Neuronal stem cell (in vitro differentiated cells): ENCODE data around the gene ANKRD33B.

Experiments
- DNase-seq: peaks from one replicate; pipeline ENCODE4 v3.0.0-alpha.2; 2013; ENCODE audit warnings: low spot score
- H2AFZ ChIP-seq: one replicate; pipeline ENCODE4 v1.6.1; 2013; ENCODE audit warnings: mild to moderate bottlenecking, low read length, inconsistent platforms
- H2AK5ac ChIP-seq: 2 replicates; pipeline ENCODE4 v1.6.1; 2013; ENCODE audit warnings: low read depth, mild to moderate bottlenecking, inconsistent platforms, low read length, moderate library complexity, mixed read lengths
- H2BK120ac ChIP-seq: 2 replicates; pipeline ENCODE4 v1.6.1; 2013; ENCODE audit warnings: low read depth, mild to moderate bottlenecking, inconsistent platforms, low read length, moderate library complexity, mixed read lengths
- H2BK12ac ChIP-seq: one replicate; pipeline ENCODE4 v1.6.1; 2013; ENCODE audit warnings: low read length, inconsistent platforms
- H2BK15ac ChIP-seq: 2 replicates; pipeline ENCODE4 v1.6.1; 2013; ENCODE audit warnings: mild to moderate bottlenecking, low read length, inconsistent platforms, mixed read lengths
- H2BK5ac ChIP-seq: one replicate; pipeline ENCODE4 v1.6.1; 2013; ENCODE audit warnings: inconsistent platforms, mild to moderate bottlenecking, low read length, moderate library complexity
- H3K14ac ChIP-seq: one replicate; pipeline ENCODE4 v1.6.1; 2013; ENCODE audit warnings: low read length, inconsistent platforms
- H3K18ac ChIP-seq: 2 replicates; pipeline ENCODE4 v1.6.1; 2013; ENCODE audit warnings: low read length, inconsistent platforms
- H3K23ac ChIP-seq: 2 replicates; pipeline ENCODE4 v1.6.1; 2013; ENCODE audit warnings: low read depth, mild to moderate bottlenecking, mixed read lengths, low read length, inconsistent platforms; ENCODE audit not compliant: poor library complexity
- H3K27ac ChIP-seq: replicated peaks from 3 replicates; pipeline ENCODE4 v1.5.1; 2013; ENCODE audit warnings: low read length, inconsistent platforms
- H3K27me3 ChIP-seq, 3 experiments: 2 replicates each; pipeline ENCODE4 v1.6.1; 2013; ENCODE audit warnings: low read length in 3 of 3, mild to moderate bottlenecking in 2 of 3, inconsistent platforms in 1 of 3, low read depth in 1 of 3, mixed read lengths in 1 of 3, moderate library complexity in 1 of 3; ENCODE audit not compliant: control insufficient read depth in 3 of 3, insufficient read depth in 3 of 3
- H3K36me3 ChIP-seq, 2 donors: replicated peaks in 1 of 2; 2 replicates each; pipeline ENCODE4 v1.6.1; 2013; ENCODE audit warnings: low read length in 2 of 2; ENCODE audit not compliant: control insufficient read depth in 2 of 2, insufficient read depth in 2 of 2
- H3K4ac ChIP-seq: 2 replicates; pipeline ENCODE4 v1.6.1; 2013; ENCODE audit warnings: inconsistent platforms, mild to moderate bottlenecking, low read length, moderate library complexity
- H3K4me1 ChIP-seq, 2 donors: 1 replicate in 1 of 2; 2 replicates in 1 of 2; pipeline ENCODE4 v1.6.1; 2013; ENCODE audit warnings: low read length in 2 of 2, low read depth in 1 of 2; ENCODE audit not compliant: control insufficient read depth in 2 of 2, insufficient read depth in 1 of 2
- H3K4me2 ChIP-seq: one replicate; pipeline ENCODE4 v1.6.1; 2013; ENCODE audit warnings: mild to moderate bottlenecking, low read length, inconsistent platforms; ENCODE audit not compliant: insufficient read depth, poor library complexity, severe bottlenecking
- H3K4me3 ChIP-seq, 2 donors: 2 replicates each; pipeline ENCODE4 v1.5.1; 2013; ENCODE audit warnings: low read length in 2 of 2, mild to moderate bottlenecking in 2 of 2, inconsistent platforms in 1 of 2, moderate library complexity in 1 of 2
- H3K79me1 ChIP-seq: one replicate; pipeline ENCODE4 v1.6.1; 2013; ENCODE audit warnings: low read depth, mild to moderate bottlenecking, inconsistent platforms, low read length, moderate library complexity
- H3K9ac ChIP-seq: one replicate; pipeline ENCODE4 v1.6.1; 2013; ENCODE audit warnings: mild to moderate bottlenecking, low read depth, low read length, inconsistent platforms; ENCODE audit not compliant: poor library complexity
- H3K9me3 ChIP-seq, 2 donors: replicated peaks in 1 of 2; 2 replicates each; pipeline versions ENCODE3 to v1.6.1; 2013; ENCODE audit warnings: low read length in 2 of 2, mild to moderate bottlenecking in 2 of 2, inconsistent platforms in 1 of 2, low read depth in 1 of 2, mixed read lengths in 1 of 2, moderate library complexity in 1 of 2; ENCODE audit not compliant: control insufficient read depth in 2 of 2, insufficient read depth in 1 of 2
- H4K8ac ChIP-seq: one replicate; pipeline ENCODE4 v1.6.1; 2013; ENCODE audit warnings: low read depth, mild to moderate bottlenecking, inconsistent platforms, low read length, moderate library complexity
- H4K91ac ChIP-seq: one replicate; pipeline ENCODE4 v1.6.1; 2013; ENCODE audit warnings: low read length, low read depth, mild to moderate bottlenecking, inconsistent platforms; ENCODE audit not compliant: poor library complexity
- WGBS, 2 donors: extraction: QIAGEN DNeasy Blood & Tissue Kit; methylation state at CpG; one replicate each; pipeline ENCODE4 v1.1.7; 2013; ENCODE audit warnings: missing lambda C conversion rate in 2 of 2, mixed read lengths in 1 of 2; ENCODE audit not compliant: insufficient read length in 2 of 2, insufficient replicate concordance in 1 of 2; ENCODE audit errors: extremely low coverage in 2 of 2; 5-methylcytosine and 5-hydroxymethylcytosine counted together

Gene ANKRD33B

GRCh38 chr5:10680876-10681481 is 117.1 kb downstream of the ANKRD33B start:
- no peak for DNase-seq
- no peak overlapping the region for H2BK12ac ChIP-seq
- H3K4me3 ChIP-seq = no peak overlapping the region
- H3K27me3 ChIP-seq = no peaks in the 10 kb centered on the region
- no peak overlapping the region for H4K8ac ChIP-seq
- no peak overlapping the region for H4K91ac ChIP-seq
- no CpG with 5 or more reads among the region's 17 CpGs for WGBS, 2 donors
- H2AK5ac ChIP-seq = no peak overlapping the region
- H2AFZ ChIP-seq = no peak overlapping the region
- H2BK120ac ChIP-seq = no peak overlapping the region
- no peak overlapping the region for H3K4me2 ChIP-seq
- no peak overlapping the region for H2BK15ac ChIP-seq
- no peaks in the 10 kb centered on the region for H3K9me3 ChIP-seq
- H3K23ac ChIP-seq = no peak overlapping the region
- no peaks in the 10 kb centered on the region for H3K4me1 ChIP-seq
- no peak overlapping the region for H2BK5ac ChIP-seq
- H3K27ac ChIP-seq = no peak overlapping the region
- no peaks in the 10 kb centered on the region for H3K79me1 ChIP-seq
- no peak overlapping the region for H3K4ac ChIP-seq
- no peak overlapping the region for H3K18ac ChIP-seq
- H3K9ac ChIP-seq = no peak overlapping the region
- peaks cover 18 to 58% of the 10 kb centered on the region in 2 donors for H3K36me3 ChIP-seq
- no peak overlapping the region for H3K14ac ChIP-seq

DNA sequence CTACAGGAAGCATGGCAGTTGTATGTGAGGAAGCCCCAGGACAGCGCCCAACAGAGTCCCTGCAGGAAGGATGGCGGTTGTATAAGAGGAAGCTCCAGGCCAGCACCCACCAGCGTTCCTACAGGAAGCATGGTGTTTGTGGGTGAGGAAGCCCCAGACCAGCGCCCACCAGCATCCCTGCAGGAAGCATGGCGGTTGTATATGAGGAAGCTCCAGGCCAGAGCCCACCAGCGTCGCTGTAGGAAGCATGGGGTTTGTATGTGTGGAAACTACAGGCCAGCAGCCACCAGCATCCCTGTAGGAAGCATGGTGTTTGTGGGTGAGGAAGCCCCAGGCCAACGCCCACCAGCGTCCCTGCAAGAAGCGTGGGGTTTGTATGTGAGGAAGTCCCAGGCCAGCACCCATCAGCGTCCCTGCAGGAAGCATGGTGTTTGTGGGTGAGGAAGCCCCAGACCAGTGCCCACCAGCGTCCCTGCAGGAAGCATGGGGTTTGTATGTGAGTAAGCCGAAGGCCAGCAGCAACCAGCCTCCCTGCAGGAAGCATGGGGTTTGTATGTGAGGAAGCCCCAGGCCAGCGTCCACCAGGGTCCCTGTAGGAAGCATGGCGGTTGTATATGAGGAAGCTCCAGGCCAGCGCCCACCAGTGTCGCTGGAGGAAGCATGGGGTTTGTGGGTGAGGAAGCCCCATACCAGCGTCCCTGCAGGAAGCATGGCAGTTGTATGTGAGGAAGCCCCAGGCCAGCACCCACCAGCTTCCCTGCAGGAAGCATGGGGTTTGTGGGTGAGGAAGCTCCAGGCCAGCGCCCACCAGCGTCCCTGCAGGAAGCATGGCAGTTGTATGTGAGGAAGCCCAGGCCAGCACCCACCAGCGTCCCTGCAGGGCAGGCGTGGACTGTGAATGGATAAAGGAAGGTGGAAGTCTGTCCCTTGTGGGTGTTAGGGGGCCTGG is 118.1 kb downstream of the ANKRD33B start:
- H2BK12ac ChIP-seq = no peak overlapping the region
- no peak overlapping the region for H4K8ac ChIP-seq
- H3K4me1 ChIP-seq = no peaks in the 10 kb centered on the region
- WGBS, 2 donors = no CpG with 5 or more reads among the region's 22 CpGs
- H3K23ac ChIP-seq = peak overlapping the region; percentile 52
- peaks cover 18 to 58% of the 10 kb centered on the region in 2 donors for H3K36me3 ChIP-seq
- H2BK5ac ChIP-seq = no peak overlapping the region
- H3K27ac ChIP-seq = no peak overlapping the region
- no peaks in the 10 kb centered on the region for H3K27me3 ChIP-seq
- H2AFZ ChIP-seq = no peak overlapping the region
- no peak overlapping the region for H4K91ac ChIP-seq
- no peak overlapping the region for H3K4me2 ChIP-seq
- peak overlapping the region in 1 of 2 donors; percentile 53 for H3K4me3 ChIP-seq
- peaks cover 0 to 3% of the 10 kb centered on the region in 2 donors for H3K9me3 ChIP-seq
- H3K18ac ChIP-seq = peak overlapping the region; percentile 82
- H2AK5ac ChIP-seq = no peak overlapping the region
- H3K9ac ChIP-seq = no peak overlapping the region
- no peak for DNase-seq
- H2BK120ac ChIP-seq = no peak overlapping the region
- H2BK15ac ChIP-seq = no peak overlapping the region
- no peak overlapping the region for H3K4ac ChIP-seq
- H3K79me1 ChIP-seq = no peaks in the 10 kb centered on the region
- peak overlapping the region; percentile 25 for H3K14ac ChIP-seq

DNA sequence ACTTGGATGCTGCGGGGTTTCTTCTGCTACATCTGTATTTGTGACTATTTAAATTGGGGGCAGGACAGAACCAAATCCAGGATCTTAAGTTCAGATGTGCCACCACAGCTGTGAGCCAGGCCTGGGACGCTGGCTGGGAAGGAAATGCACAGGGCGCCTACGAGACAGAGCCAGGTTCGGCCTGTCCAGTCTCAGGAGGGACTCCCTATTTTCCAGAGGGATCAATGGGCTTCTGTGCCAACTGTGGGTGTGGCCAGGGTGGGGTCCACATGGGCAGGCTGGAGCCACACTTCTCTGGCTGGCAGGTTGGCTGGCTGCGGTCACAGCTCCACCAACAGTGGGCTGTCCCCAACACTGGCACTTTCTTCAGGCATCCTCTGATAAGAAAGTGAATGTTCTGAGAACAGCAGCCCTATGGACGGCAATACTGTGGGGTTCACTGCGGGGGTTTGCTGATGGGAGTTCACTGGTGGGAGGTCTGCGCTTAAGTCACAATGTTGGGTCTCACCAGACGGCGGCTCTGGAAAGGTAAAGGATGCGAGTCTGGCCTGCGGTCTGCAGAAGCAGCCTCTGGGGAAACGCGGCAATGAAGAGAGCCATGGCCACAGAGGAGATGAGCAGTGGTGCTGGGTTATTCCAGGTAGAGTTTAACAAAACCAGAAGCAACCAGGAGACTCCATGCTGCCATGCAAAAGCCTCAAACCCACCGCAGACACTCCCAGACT is 119.1 kb downstream of the ANKRD33B start:
- no peak overlapping the region for H2AFZ ChIP-seq
- H3K4me1 ChIP-seq = no peaks in the 10 kb centered on the region
- no peak overlapping the region for H3K4me2 ChIP-seq
- no peak overlapping the region for H3K9ac ChIP-seq
- peaks cover 18 to 49% of the 10 kb centered on the region in 2 donors for H3K36me3 ChIP-seq
- peaks cover 0 to 5% of the 10 kb centered on the region in 2 donors for H3K9me3 ChIP-seq
- no peak overlapping the region for H4K91ac ChIP-seq
- no peak for DNase-seq
- no peak overlapping the region for H2BK12ac ChIP-seq
- H2BK5ac ChIP-seq = no peak overlapping the region
- no peak overlapping the region for H3K4me3 ChIP-seq
- no peak overlapping the region for H4K8ac ChIP-seq
- H3K18ac ChIP-seq = no peak overlapping the region
- no peak overlapping the region for H3K4ac ChIP-seq
- no CpG with 5 or more reads among the region's 16 CpGs for WGBS, 2 donors
- no peaks in the 10 kb centered on the region for H3K27me3 ChIP-seq
- H3K23ac ChIP-seq = no peak overlapping the region
- no peak overlapping the region for H2AK5ac ChIP-seq
- H2BK15ac ChIP-seq = no peak overlapping the region
- H3K27ac ChIP-seq = no peak overlapping the region
- H2BK120ac ChIP-seq = no peak overlapping the region
- H3K79me1 ChIP-seq = no peaks in the 10 kb centered on the region
- no peak overlapping the region for H3K14ac ChIP-seq
